Measurements from ENCODE around the gene HS1BP3. TPM values are rescaled to one million over a fixed set of nuclear protein-coding genes. Genes with fewer than 3 reads are reported as not detected.

HS1BP3 gene
- total and polyA plus RNA-seq, 9 of the 15 experiments (the other 6 are each of a cell fraction or from before 2014, with no cell fraction given) = 0.41 to 8.3 (median 5.9) TPM

GRCh38 chr2:20595439-20596192 lies 55.3 kb downstream of the HS1BP3 start:
- FAIRE-seq = peak; percentile 77
- TF ChIP-seq MAX (CRISPR knock-in tag; IDR thresholded peaks at IDR 0.05) (peak; percentile 38; the same call in 1 of the 2 replicates), TRIM28 (IDR thresholded peaks at IDR 0.05) (no peak), SMAD1 (IDR thresholded peaks at IDR 0.05; ENCODE audit: low read depth, low read length, partially characterized antibody) (no peak), MLLT1 (IDR thresholded peaks at IDR 0.05) (no peak), ARID1B (IDR thresholded peaks at IDR 0.05) (peak; percentile 58), FOXP1 (CRISPR knock-in tag; IDR thresholded peaks at IDR 0.05) (0 out of 2 replicates have a peak, but pooled peaks have one; percentile 29), SRSF3 (IDR thresholded peaks at IDR 0.05; ENCODE audit: insufficient read depth, low read length) (no peak), THAP7 (CRISPR knock-in tag; IDR thresholded peaks at IDR 0.05) (no peak), ZNF3 (CRISPR knock-in tag; IDR thresholded peaks at IDR 0.05) (no peak), BRF1 (IDR thresholded peaks at IDR 0.05; ENCODE audit: borderline replicate concordance, extremely low read depth, insufficient read length) (no peak), POLR2A (conservative IDR thresholded peaks at IDR 0.05) (0 out of 2 replicates have a peak, but pooled peaks have one; percentile 22), ZNF507 (tag; conservative IDR thresholded peaks at IDR 0.05) (no peak), THRB (CRISPR knock-in tag; conservative IDR thresholded peaks at IDR 0.05) (no peak), ZNF24 (IDR thresholded peaks at IDR 0.05) (no peak), PCBP2 (IDR thresholded peaks at IDR 0.05; ENCODE audit: low read depth, low read length, poor library complexity, severe bottlenecking) (no peak), JUN (IDR thresholded peaks at IDR 0.05; ENCODE audit: borderline replicate concordance, low read depth, low read length) (0 out of 2 replicates have a peak, but pooled peaks have one; percentile 9), JUN (CRISPR knock-in tag; IDR thresholded peaks at IDR 0.05; ENCODE audit: borderline replicate concordance) (no peak), ZNF212 (CRISPR knock-in tag; IDR thresholded peaks at IDR 0.05) (no peak), CREM (IDR thresholded peaks at IDR 0.05; ENCODE audit: low read depth) (0 out of 2 replicates have a peak, but pooled peaks have one; percentile 12), CTBP1 (IDR thresholded peaks at IDR 0.05; ENCODE audit: borderline replicate concordance) (peak; percentile 31; the same call in 1 of the 2 replicates)

More at GRCh38 chr2:20595439-20596192, 55.3 kb downstream of the HS1BP3 start:
- H3K4me2 ChIP-seq (ENCODE audit: insufficient read depth, low read length) = peak overlapping the region; percentile 60
- H3K36me3 ChIP-seq (ENCODE audit: control insufficient read depth, insufficient read depth, low read length) = no peaks in the 10 kb centered on the region
- peak overlapping the region; percentile 46 to 64; a peak in 3 of 4 replicates for H3K9ac ChIP-seq (ENCODE audit: insufficient read depth in 1 of 2, low read depth in 2 of 2, low read length in 2 of 2)
- H3K27me3 ChIP-seq (ENCODE audit: control insufficient read depth in 2 of 2, insufficient read depth in 2 of 2, low read length in 2 of 2) = no peaks in the 10 kb centered on the region
- H3K4me3 ChIP-seq = no peak overlapping the region
- DNase-seq (ENCODE audit: extremely low read depth in 1 of 4, low spot score in 3 of 4) = peak in 2 of 4 experiments; percentile 59 to 76
- peaks cover 4% of the 10 kb centered on the region for H3K9me1 ChIP-seq (ENCODE audit: control insufficient read depth, insufficient read depth, low read length)
- H3K9me3 ChIP-seq (replicated peaks; ENCODE audit: control insufficient read depth, insufficient read depth, low read depth, low read length) = no peaks in the 10 kb centered on the region
- TSS peak; percentile 84 for BruUV-seq (replicated peaks)
- WGBS (ENCODE audit: insufficient coverage, low coverage, missing lambda C conversion rate) = 12% methylated on average over 12 of the region's 14 CpGs
- CTCF ChIA-PET (ENCODE audit: low intra/inter-chr PET ratio) = no interaction called here
- ATAC-seq = peak; percentile 69
- no peaks in the 10 kb centered on the region for H3K79me2 ChIP-seq (ENCODE audit: control insufficient read depth, insufficient read depth, low read length)
- intact Hi-C loops (cut with micrococcal nuclease) = no loop called here
- in situ Hi-C loops (cut with MboI) = no loop called here
- peaks cover 45 to 61% of the 10 kb centered on the region in 2 experiments for H3K4me1 ChIP-seq (replicated peaks in 1 of 2; ENCODE audit: control insufficient read depth in 2 of 2, insufficient read depth in 2 of 2, low read length in 2 of 2)
- POLR2A ChIA-PET = interaction anchor here (0.6 to 1.9 kb wide), 6 partner anchors 10 to 270 kb away, joined by 3 to 11 read pairs (median 4); partner anchors contain the start of gene RHOB
- peak overlapping the region; percentile 95 for H2AFZ ChIP-seq (ENCODE audit: low read depth, low read length)
- H3K27ac ChIP-seq (ENCODE audit: extremely low read depth, low read depth, low read length) = peak overlapping the region; percentile 81
- no peaks in the 10 kb centered on the region for H4K20me1 ChIP-seq (replicated peaks; ENCODE audit: control insufficient read depth, insufficient read depth, low read length)
